ENCODE measurements around the gene SFXN3.

SFXN3 gene

GRCh38 chr10:101064415-101065030 is 33.5 kb downstream of the SFXN3 start:
- Histone ChIP-seq H3K36me3 (ENCODE audit: control insufficient read depth, insufficient read depth, low read length, severe bottlenecking) (no peaks in the 10 kb centered on the region), H3K4me3 (ENCODE audit: low read length) (no peak overlapping the region), H3K9me3 (ENCODE audit: control insufficient read depth, low read length) (no peaks in the 10 kb centered on the region), H3K4me1 (ENCODE audit: control insufficient read depth, insufficient read depth, low read length) (peaks cover 58% of the 10 kb centered on the region), H3K9ac (ENCODE audit: low read length) (no peak overlapping the region), H3K27me3 (replicated peaks; ENCODE audit: control insufficient read depth, insufficient read depth, low read length) (no peaks in the 10 kb centered on the region)
- no peak for DNase-seq (ENCODE audit: low read depth)

DNA sequence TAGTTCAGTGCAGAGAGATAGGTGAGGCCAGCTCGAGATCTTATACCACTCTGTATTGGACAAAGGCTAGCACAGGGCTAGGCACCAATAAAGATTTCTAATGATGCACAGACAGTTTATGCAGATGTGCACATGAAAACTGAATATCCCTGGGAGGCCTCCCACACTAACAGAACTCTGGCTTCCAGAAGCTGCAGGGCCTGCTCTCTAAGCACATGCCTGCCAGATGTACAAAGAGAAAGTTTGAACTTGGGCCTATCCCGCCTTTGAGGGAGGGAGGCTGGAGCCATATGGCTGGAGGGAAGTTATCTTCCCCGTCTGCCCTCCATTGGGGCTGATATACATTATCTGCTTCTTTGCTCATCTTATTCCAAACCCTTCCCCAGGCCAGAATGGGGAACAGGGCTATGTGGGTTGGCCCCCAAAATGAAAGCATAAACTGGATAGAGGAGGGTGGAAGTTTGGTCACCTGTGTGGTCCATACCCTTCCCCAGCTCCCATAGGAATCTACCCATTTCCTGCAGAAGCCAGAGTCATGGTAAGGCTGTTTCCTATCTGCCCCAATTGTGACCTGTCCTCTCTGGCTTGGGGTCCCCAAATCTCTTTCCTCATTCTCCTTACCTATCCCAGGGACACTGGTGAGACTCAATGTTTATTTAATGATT is 34.6 kb downstream of the SFXN3 start:
- no peaks in the 10 kb centered on the region for H3K36me3 ChIP-seq (ENCODE audit: control insufficient read depth, insufficient read depth, low read length, severe bottlenecking)
- peak overlapping the region; percentile 76 for H3K9ac ChIP-seq (ENCODE audit: low read length)
- DNase-seq (ENCODE audit: low read depth), result peak; percentile 60
- no peaks in the 10 kb centered on the region for H3K27me3 ChIP-seq (replicated peaks; ENCODE audit: control insufficient read depth, insufficient read depth, low read length)
- H3K9me3 ChIP-seq (ENCODE audit: control insufficient read depth, low read length), result no peaks in the 10 kb centered on the region
- H3K4me1 ChIP-seq (ENCODE audit: control insufficient read depth, insufficient read depth, low read length), result peaks cover 50% of the 10 kb centered on the region
- peak overlapping the region; percentile 74 for H3K4me3 ChIP-seq (ENCODE audit: low read length)

DNA sequence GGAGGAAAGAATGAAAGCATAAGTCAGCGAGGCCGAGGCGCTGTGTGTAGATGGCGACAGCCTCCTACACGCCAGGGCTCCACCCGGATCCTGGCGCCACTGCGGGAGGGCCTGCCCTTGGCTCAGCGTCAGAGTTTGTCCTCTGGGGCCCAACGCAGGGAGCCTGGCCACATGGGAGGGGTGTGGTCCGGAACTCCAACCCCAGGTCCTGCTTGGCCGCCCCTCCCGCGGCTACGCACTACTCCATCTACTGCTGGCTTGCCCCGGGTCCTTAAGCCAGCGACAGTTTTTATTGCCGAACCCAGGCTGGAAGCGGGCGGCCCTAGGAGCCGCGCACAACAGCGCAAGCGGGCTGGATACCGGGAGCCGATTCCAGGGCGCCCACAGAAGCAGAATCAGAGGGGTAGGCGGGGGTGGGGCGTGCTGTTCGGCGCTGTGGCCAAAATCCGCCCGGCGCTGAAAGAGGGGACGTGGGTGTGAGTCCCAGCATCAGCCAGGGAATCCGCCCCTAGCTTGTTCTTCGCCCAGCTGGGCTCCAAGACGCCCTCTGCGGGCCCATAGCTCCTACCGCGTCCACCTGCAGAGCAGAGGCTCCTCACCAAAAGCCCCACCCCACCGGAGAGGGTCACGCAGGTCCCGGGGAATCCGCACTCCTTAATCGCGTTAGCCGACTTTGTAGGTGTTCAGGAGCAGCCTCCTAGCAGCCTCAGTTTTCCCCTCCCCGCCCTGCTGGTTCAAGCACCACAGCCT is 35.3 kb downstream of the SFXN3 start:
- H3K9ac ChIP-seq (ENCODE audit: low read length), result peak overlapping the region; percentile 76
- no peaks in the 10 kb centered on the region for H3K9me3 ChIP-seq (ENCODE audit: control insufficient read depth, low read length)
- H3K4me1 ChIP-seq (ENCODE audit: control insufficient read depth, insufficient read depth, low read length), result peaks cover 48% of the 10 kb centered on the region
- peak overlapping the region; percentile 74 for H3K4me3 ChIP-seq (ENCODE audit: low read length)
- DNase-seq (ENCODE audit: low read depth), result peak; percentile 84
- peaks cover under 1% of the 10 kb centered on the region for H3K27me3 ChIP-seq (replicated peaks; ENCODE audit: control insufficient read depth, insufficient read depth, low read length)
- H3K36me3 ChIP-seq (ENCODE audit: control insufficient read depth, insufficient read depth, low read length, severe bottlenecking), result no peaks in the 10 kb centered on the region

- no peaks in the 10 kb centered on the region for H3K9me3 ChIP-seq (ENCODE audit: control insufficient read depth, low read length)
- H3K4me1 ChIP-seq (ENCODE audit: control insufficient read depth, insufficient read depth, low read length), result peaks cover 42% of the 10 kb centered on the region
- peaks cover 7% of the 10 kb centered on the region for H3K27me3 ChIP-seq (replicated peaks; ENCODE audit: control insufficient read depth, insufficient read depth, low read length)
- peak overlapping the region; percentile 76 for H3K4me3 ChIP-seq (ENCODE audit: low read length)
- DNase-seq (ENCODE audit: low read depth), result no peak
- peak overlapping the region; percentile 77 for H3K9ac ChIP-seq (ENCODE audit: low read length)
- H3K36me3 ChIP-seq (ENCODE audit: control insufficient read depth, insufficient read depth, low read length, severe bottlenecking), result no peaks in the 10 kb centered on the region
Observed at GRCh38 chr10:101066896-101067355, 35.9 kb downstream of the SFXN3 start.

- peaks cover 36% of the 10 kb centered on the region for H3K4me1 ChIP-seq (ENCODE audit: control insufficient read depth, insufficient read depth, low read length)
- peak; percentile 94 for DNase-seq (ENCODE audit: low read depth)
- peak overlapping the region; percentile 76 for H3K4me3 ChIP-seq (ENCODE audit: low read length)
- no peaks in the 10 kb centered on the region for H3K9me3 ChIP-seq (ENCODE audit: control insufficient read depth, low read length)
- peak overlapping the region; percentile 77 for H3K9ac ChIP-seq (ENCODE audit: low read length)
- no peaks in the 10 kb centered on the region for H3K36me3 ChIP-seq (ENCODE audit: control insufficient read depth, insufficient read depth, low read length, severe bottlenecking)
- peaks cover 9% of the 10 kb centered on the region for H3K27me3 ChIP-seq (replicated peaks; ENCODE audit: control insufficient read depth, insufficient read depth, low read length)
Observed at GRCh38 chr10:101067356-101068083, 36.5 kb downstream of the SFXN3 start.

DNA sequence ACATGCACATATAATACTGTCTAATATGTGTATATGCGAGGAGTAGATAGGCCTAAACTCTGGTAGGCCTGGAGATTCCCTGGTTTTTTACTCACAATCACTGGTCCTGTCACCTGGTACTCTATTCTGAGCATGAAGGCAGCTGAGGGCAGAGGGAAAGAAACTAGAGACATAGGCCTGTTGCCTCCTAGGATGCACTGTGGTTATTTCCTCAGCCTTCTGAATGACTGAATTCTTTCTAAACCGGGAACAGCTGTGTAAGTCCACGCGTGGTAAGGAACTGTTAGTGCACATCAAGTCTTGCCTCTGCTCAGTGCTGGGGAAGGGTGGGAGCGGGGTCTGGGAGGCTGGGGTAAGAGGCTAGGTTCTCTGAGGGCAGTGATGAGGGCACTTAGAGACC is 38.4 kb downstream of the SFXN3 start:
- no peaks in the 10 kb centered on the region for H3K9me3 ChIP-seq (ENCODE audit: control insufficient read depth, low read length)
- H3K4me3 ChIP-seq (ENCODE audit: low read length), result no peak overlapping the region
- H3K4me1 ChIP-seq (ENCODE audit: control insufficient read depth, insufficient read depth, low read length), result peaks cover 22% of the 10 kb centered on the region
- DNase-seq (ENCODE audit: low read depth), result no peak
- H3K36me3 ChIP-seq (ENCODE audit: control insufficient read depth, insufficient read depth, low read length, severe bottlenecking), result no peaks in the 10 kb centered on the region
- no peak overlapping the region for H3K9ac ChIP-seq (ENCODE audit: low read length)
- H3K27me3 ChIP-seq (replicated peaks; ENCODE audit: control insufficient read depth, insufficient read depth, low read length), result peaks cover 28% of the 10 kb centered on the region

GRCh38 chr10:101070098-101070497 is 39.1 kb downstream of the SFXN3 start:
- Histone ChIP-seq H3K9me3 (ENCODE audit: control insufficient read depth, low read length) (no peaks in the 10 kb centered on the region), H3K27me3 (replicated peaks; ENCODE audit: control insufficient read depth, insufficient read depth, low read length) (peaks cover 30% of the 10 kb centered on the region), H3K4me3 (ENCODE audit: low read length) (no peak overlapping the region), H3K9ac (ENCODE audit: low read length) (no peak overlapping the region), H3K4me1 (ENCODE audit: control insufficient read depth, insufficient read depth, low read length) (peaks cover 22% of the 10 kb centered on the region), H3K36me3 (ENCODE audit: control insufficient read depth, insufficient read depth, low read length, severe bottlenecking) (no peaks in the 10 kb centered on the region)
- DNase-seq (ENCODE audit: low read depth), result no peak

DNA sequence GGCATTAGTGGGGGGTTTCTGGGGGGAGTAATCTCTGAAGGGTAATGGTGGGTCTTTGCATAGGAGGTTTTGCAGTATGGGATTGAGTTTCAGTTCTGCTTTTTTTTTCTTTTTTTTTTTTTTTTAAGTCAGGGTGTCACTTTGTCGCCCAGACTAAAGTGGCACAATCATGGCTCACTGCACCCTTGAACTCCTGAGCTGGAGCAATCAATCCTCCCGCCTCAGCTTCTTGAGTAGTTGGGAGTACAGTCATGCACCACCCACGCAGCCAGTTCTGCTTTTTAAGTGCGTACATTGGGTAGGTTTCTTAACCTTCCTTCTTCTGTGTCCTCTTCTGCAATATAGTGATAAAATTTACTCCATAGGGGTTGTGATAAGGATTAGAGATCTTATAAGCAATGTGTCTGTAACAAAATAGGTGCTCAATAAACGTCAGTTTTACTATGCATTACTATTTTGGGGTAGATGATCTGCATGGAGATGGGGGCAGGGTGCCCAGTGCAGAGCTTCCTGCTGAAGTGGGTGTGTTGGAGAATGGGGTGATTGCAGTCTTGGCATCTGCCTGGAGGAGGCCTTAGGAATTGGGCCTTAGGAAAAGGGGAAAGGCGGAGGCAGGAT is 40.3 kb downstream of the SFXN3 start:
- DNase-seq (ENCODE audit: low read depth), result no peak
- no peak overlapping the region for H3K4me3 ChIP-seq (ENCODE audit: low read length)
- no peaks in the 10 kb centered on the region for H3K36me3 ChIP-seq (ENCODE audit: control insufficient read depth, insufficient read depth, low read length, severe bottlenecking)
- H3K4me1 ChIP-seq (ENCODE audit: control insufficient read depth, insufficient read depth, low read length), result peaks cover 10% of the 10 kb centered on the region
- no peak overlapping the region for H3K9ac ChIP-seq (ENCODE audit: low read length)
- no peaks in the 10 kb centered on the region for H3K9me3 ChIP-seq (ENCODE audit: control insufficient read depth, low read length)
- H3K27me3 ChIP-seq (replicated peaks; ENCODE audit: control insufficient read depth, insufficient read depth, low read length), result peaks cover 43% of the 10 kb centered on the region

- H3K4me1 ChIP-seq (ENCODE audit: control insufficient read depth, insufficient read depth, low read length), result peaks cover 6% of the 10 kb centered on the region
Observed at GRCh38 chr10:101071885-101072433, 40.9 kb downstream of the SFXN3 start.

GRCh38 chr10:101072923-101073322 is 41.9 kb downstream of the SFXN3 start:
- DNase-seq (ENCODE audit: low read depth), result no peak
- Histone ChIP-seq H3K36me3 (ENCODE audit: control insufficient read depth, insufficient read depth, low read length, severe bottlenecking) (no peaks in the 10 kb centered on the region), H3K9me3 (ENCODE audit: control insufficient read depth, low read length) (no peaks in the 10 kb centered on the region), H3K9ac (ENCODE audit: low read length) (no peak overlapping the region), H3K4me3 (ENCODE audit: low read length) (no peak overlapping the region), H3K4me1 (ENCODE audit: control insufficient read depth, insufficient read depth, low read length) (no peaks in the 10 kb centered on the region), H3K27me3 (replicated peaks; ENCODE audit: control insufficient read depth, insufficient read depth, low read length) (peaks cover 50% of the 10 kb centered on the region)

More at GRCh38 chr10:101071885-101072433, 40.9 kb downstream of the SFXN3 start:
- Histone ChIP-seq H3K36me3 (ENCODE audit: control insufficient read depth, insufficient read depth, low read length, severe bottlenecking) (no peaks in the 10 kb centered on the region), H3K9me3 (ENCODE audit: control insufficient read depth, low read length) (no peaks in the 10 kb centered on the region), H3K4me3 (ENCODE audit: low read length) (no peak overlapping the region), H3K27me3 (replicated peaks; ENCODE audit: control insufficient read depth, insufficient read depth, low read length) (peaks cover 49% of the 10 kb centered on the region), H3K9ac (ENCODE audit: low read length) (no peak overlapping the region)
- DNase-seq (ENCODE audit: low read depth), result no peak

Data from adipocyte (in vitro differentiated cells).